Adrenal gland (tissue), 5 donors: ENCODE measurements around the gene ITGB3.

ENCODE experiments used
- CTCF ChIP-seq, 6 experiments: fragments of 450-650 bp in 4 of 6; fragments of 200-600 bp in 2 of 6; sonication (generic) in 1 of 6; IDR thresholded peaks; 1 replicate in 5 of 6; 2 replicates in 1 of 6; pipeline versions ENCODE4 v1.5.1 to v1.8.0; 2016 to 2021; ENCODE audit warnings: antibody characterized with exemption in 6 of 6, mild to moderate bottlenecking in 2 of 6, moderate library complexity in 1 of 6
- POLR2A ChIP-seq, 2 donors: fragments of 450-650 bp; IDR thresholded peaks; one replicate each; pipeline ENCODE4 v1.6.1; 2017; ENCODE audit warnings: antibody characterized with exemption in 2 of 2, mild to moderate bottlenecking in 2 of 2, moderate library complexity in 1 of 2
- donor health status: DM: no; HTN: no; CAD: no.

- TF ChIP-seq POLR2A (IDR thresholded peaks at IDR 0.05) (peak; percentile 81 to 91), CTCF (IDR thresholded peaks at IDR 0.05) (peak in 2 of 6 experiments; percentile 22 to 50)
These were observed 70.0 kb downstream of the ITGB3 start, which contains the start of gene EFCAB13 for GRCh38 chr17:47323382-47324223.
